ENCODE results near the gene CELF4.

The CELF4 gene

DNA sequence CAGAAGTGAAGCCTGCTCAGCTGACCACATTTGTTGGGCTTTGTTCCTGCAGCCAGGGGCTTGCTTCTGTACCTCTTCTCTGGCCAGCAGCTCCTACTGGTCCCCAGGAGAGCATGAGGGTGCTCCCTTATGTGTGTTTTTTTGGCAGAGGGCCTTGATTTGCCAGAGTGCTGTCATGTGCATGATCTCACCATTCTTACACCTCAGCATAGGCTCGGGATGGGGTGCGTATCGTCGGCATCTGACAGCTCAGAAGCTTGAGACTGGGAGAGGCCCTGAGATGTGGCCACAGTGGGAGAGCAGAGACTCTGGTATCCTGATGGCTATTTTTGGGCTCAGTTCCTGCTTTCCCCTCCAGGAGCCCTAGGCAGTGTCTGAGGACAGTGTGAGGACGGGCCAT is 71.2 kb downstream of the CELF4 start:
- TF ChIP-seq, protein P1, sequence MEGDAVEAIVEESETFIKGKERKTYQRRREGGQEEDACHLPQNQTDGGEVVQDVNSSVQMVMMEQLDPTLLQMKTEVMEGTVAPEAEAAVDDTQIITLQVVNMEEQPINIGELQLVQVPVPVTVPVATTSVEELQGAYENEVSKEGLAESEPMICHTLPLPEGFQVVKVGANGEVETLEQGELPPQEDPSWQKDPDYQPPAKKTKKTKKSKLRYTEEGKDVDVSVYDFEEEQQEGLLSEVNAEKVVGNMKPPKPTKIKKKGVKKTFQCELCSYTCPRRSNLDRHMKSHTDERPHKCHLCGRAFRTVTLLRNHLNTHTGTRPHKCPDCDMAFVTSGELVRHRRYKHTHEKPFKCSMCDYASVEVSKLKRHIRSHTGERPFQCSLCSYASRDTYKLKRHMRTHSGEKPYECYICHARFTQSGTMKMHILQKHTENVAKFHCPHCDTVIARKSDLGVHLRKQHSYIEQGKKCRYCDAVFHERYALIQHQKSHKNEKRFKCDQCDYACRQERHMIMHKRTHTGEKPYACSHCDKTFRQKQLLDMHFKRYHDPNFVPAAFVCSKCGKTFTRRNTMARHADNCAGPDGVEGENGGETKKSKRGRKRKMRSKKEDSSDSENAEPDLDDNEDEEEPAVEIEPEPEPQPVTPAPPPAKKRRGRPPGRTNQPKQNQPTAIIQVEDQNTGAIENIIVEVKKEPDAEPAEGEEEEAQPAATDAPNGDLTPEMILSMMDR (IDR thresholded peaks at IDR 0.05; ENCODE audit: extremely low read depth, missing control alignments) = no peak
- DNase-seq (ENCODE audit: low spot score) = no peak

DNA sequence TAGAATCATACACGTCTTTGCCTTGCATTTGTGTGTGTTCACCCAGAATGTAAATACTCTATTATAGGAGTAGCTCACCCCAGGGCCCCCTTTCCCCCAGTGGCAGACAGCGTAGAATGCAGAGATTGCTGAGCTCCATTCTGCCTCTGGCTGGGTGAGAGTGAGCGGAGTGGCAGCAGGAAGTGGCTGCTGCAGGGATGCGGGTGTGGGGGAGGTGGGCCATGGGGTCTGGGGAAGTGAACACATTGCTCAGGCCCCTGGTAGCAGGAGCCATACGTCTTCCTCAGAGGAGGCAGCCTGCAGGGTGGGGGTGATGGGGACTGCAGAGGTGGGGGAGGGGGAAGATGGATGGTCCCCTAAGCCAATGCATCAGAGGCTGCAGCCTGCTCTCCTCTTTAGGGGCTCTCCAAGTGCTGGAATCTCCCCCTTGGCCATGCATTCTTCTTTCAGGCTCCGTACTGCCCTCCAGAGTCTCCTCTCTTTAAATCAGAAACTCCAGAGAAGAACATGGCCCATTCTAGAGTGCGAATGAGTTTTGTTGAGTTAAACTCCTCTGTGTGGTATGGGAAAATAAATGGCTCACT is 72.2 kb downstream of the CELF4 start:
- DNase-seq (ENCODE audit: low spot score) = no peak
- TF ChIP-seq, protein P1 (IDR thresholded peaks at IDR 0.05; ENCODE audit: extremely low read depth, missing control alignments) = no peak

DNA sequence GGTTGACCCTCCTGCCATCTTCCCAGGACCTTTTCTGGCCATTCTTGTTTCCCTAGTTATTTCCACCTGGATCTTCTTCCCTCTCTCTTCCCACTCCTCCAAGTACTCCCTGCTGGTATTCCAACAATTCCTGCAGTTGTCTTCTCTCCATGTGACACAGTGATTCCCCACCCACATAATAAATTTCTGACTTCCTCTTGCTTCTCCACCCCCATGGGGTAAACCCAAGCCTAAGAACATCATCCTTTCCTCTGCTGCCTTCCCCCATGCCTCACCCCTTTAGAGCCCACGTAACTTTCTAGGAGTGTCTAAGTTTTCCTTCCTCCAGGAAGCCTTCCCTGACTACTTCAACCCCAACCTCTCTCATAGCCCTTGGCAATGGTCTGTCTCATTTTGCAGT is 72.6 kb downstream of the CELF4 start:
- DNase-seq (ENCODE audit: low spot score) = no peak
- TF ChIP-seq, protein P1 (IDR thresholded peaks at IDR 0.05; ENCODE audit: extremely low read depth, missing control alignments) = no peak

DNA sequence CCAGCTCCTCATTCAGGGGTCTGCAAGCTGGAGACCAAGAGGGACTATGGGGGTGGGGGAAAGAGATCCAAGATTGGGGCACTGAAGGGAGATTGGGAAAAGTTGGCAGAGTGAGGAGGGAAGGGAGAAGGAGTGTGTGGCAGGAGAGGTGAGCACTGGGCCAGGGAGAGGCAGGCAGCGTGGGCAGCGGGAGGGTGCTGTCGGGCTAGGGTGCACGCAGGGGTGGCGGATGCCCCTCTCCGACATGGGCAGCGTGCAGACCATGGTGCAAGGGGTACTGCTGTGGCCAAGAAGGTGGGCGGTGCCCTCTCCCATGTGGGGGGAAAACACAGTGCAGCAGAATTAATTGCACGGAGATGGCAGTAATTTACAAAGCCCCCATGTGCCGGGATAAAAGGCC is 74.1 kb downstream of the CELF4 start:
- TF ChIP-seq, protein P1 (IDR thresholded peaks at IDR 0.05; ENCODE audit: extremely low read depth, missing control alignments) = no peak
- DNase-seq (ENCODE audit: low spot score) = no peak

DNA sequence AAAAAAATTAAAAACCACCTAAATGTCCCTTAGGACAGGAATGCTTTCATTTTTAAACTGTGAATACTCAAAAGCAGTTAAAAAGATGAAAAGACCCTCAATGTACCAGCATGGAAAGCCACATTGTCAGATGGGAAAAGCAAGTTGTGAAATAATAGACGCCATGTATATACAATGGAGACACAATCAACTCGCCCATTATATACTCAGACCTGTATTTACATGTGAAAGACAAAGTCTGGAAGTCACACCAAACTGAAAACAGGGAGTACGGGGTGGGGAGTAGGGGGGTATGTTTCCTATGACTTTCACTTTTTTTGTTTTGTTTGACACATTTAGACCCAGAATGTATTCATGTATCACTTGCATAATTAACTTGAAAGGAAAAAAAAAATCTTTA is 75.6 kb downstream of the CELF4 start:
- TF ChIP-seq, protein P1 (IDR thresholded peaks at IDR 0.05; ENCODE audit: extremely low read depth, missing control alignments) = no peak
- no peak for DNase-seq (ENCODE audit: low spot score)

DNA sequence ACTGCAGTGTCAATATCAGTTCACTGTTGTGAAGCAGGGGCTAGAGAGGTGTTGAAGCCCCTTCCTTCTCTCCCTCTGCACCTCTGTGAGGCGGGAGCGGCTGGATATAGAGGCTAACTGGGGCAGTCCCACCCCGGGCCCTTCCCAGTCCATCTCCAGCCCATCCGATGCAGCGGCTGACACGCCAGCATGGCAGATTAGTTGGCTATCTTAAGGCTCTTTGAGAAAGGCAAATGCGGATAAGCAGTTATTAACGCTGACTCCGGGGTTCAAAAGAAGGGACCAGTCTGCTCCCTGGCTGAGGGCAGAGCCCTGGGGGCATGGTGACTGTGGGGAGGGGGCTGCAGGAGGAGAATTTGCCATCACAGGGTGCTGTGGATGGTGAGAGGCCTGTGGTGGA is 76.6 kb downstream of the CELF4 start:
- no peak for DNase-seq (ENCODE audit: low spot score)
- TF ChIP-seq, protein P1 (IDR thresholded peaks at IDR 0.05; ENCODE audit: extremely low read depth, missing control alignments) = no peak

DNA sequence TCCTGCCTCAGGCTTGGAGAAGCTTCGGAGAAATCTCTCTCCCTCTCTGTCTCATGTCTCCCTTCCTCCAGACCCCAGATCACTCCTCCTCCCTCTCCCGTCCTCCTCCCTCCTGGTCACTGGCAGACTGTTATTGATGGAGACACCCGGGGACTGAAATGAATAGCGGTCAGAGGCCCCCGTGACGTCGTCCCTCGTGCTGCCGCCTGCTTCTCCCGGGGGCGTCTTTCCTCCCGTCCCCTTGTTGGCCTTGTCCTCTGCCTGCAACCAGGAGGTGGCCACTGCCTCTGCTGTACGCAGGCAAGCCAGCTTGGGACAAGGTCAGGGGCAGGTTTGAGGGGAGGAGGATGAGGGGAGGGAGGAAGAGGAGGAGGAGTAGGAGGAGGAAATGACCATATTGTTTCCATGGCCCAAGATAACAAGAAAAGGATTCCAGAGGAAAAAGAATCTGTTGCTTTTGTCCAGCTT is 78.2 kb downstream of the CELF4 start:
- TF ChIP-seq, protein P1 (IDR thresholded peaks at IDR 0.05; ENCODE audit: extremely low read depth, missing control alignments) = no peak
- no peak for DNase-seq (ENCODE audit: low spot score)
